ENCODE data around the gene PIGH.

GRCh38 chr14:67633451-67634147, 33.5 kb upstream of the PIGH start:
- no peak for TF ChIP-seq ELF4 (IDR thresholded peaks at IDR 0.05)
- TF ChIP-seq SUZ12 (IDR thresholded peaks at IDR 0.05): no peak
- no peak for TF ChIP-seq CTBP1 (IDR thresholded peaks at IDR 0.05; ENCODE audit: borderline replicate concordance)
- no peak for TF ChIP-seq TARDBP (IDR thresholded peaks at IDR 0.05)
- no peak for TF ChIP-seq BHLHE40 (IDR thresholded peaks at IDR 0.05; ENCODE audit: borderline replicate concordance)
- TF ChIP-seq SP1 (IDR thresholded peaks at IDR 0.05): no peak
- TF ChIP-seq NFRKB (IDR thresholded peaks at IDR 0.05): no peak
- no peak for TF ChIP-seq PKNOX1 (IDR thresholded peaks at IDR 0.05)
- TF ChIP-seq FOXA1 (IDR thresholded peaks at IDR 0.05): no peak
- TF ChIP-seq ARNT (IDR thresholded peaks at IDR 0.05): no peak
